Naive B cell (primary cell): Measurements from ENCODE around the gene MEOX1. TPM values are rescaled to one million over a fixed set of nuclear protein-coding genes. Genes with fewer than 3 reads are reported as not detected.

Source experiments
- ATAC-seq, 2 donors: fragments of 150-1000 bp; cut with Tn5 transposase; 2 replicates each; pipeline ENCODE4 v1.10.0; 2021; ENCODE audit warnings: low read depth in 2 of 2, mild to moderate bottlenecking in 2 of 2, moderate library complexity in 2 of 2
- DNase-seq: peaks from one replicate; pipeline ENCODE4 v3.0.0; 2022
- H3K27ac Mint-ChIP-seq, 6 donors: one replicate each; pipeline ENCODE4 v1.8.0; 2020 to 2022; ENCODE audit warnings: mild to moderate bottlenecking in 6 of 6, mixed read lengths in 6 of 6, moderate library complexity in 5 of 6, inconsistent platforms in 2 of 6
- H3K27me3 Mint-ChIP-seq, 3 donors: one replicate each; pipeline ENCODE4 v1.8.0; 2021 to 2022; ENCODE audit warnings: mixed read lengths in 3 of 3, mild to moderate bottlenecking in 1 of 3
- H3K36me3 Mint-ChIP-seq, 2 donors: one replicate each; pipeline ENCODE4 v1.8.0; 2020 to 2022; ENCODE audit warnings: mixed read lengths in 2 of 2, inconsistent platforms in 1 of 2, mild to moderate bottlenecking in 1 of 2
- H3K4me1 Mint-ChIP-seq, 3 donors: one replicate each; pipeline ENCODE4 v1.8.0; 2020 to 2022; ENCODE audit warnings: mixed read lengths in 3 of 3, inconsistent platforms in 1 of 3, mild to moderate bottlenecking in 1 of 3, moderate library complexity in 1 of 3
- H3K4me3 Mint-ChIP-seq, 8 donors: one replicate each; pipeline ENCODE4 v1.8.0; 2020 to 2022; ENCODE audit warnings: mild to moderate bottlenecking in 8 of 8, mixed read lengths in 8 of 8, moderate library complexity in 8 of 8, inconsistent platforms in 2 of 8
- H3K9me3 Mint-ChIP-seq, 7 donors: one replicate each; pipeline ENCODE4 v1.8.0; 2020 to 2022; ENCODE audit warnings: mixed read lengths in 7 of 7, mild to moderate bottlenecking in 5 of 7, inconsistent platforms in 2 of 7, moderate library complexity in 1 of 7
- polyA plus RNA-seq, 6 donors: library from polyadenylated mRNA; unstranded; fragments of 300-500 nt; fragmentation: Illumina TruSeq; gene quantifications; one replicate each; pipeline ENCODE4 v1.2.3, GENCODE V29; 2021; ENCODE audit warnings: low read depth in 6 of 6

Gene MEOX1
- polyA plus RNA-seq, 6 donors from 2014 or later = 0.12 TPM; not detected in 5

GRCh38 chr17:43662413-43663141 is 855 bp upstream of the MEOX1 start:
- ATAC-seq = no peak
- peaks cover 25 to 69% (median 28%) of the 10 kb centered on the region in 3 donors for H3K27me3 Mint-ChIP-seq
- no peak overlapping the region for H3K27ac Mint-ChIP-seq
- DNase-seq = no peak
- H3K4me3 Mint-ChIP-seq = peak overlapping the region in 1 of 8 donors; percentile 70
- H3K9me3 Mint-ChIP-seq = no peaks in the 10 kb centered on the region
- H3K36me3 Mint-ChIP-seq = no peaks in the 10 kb centered on the region
- no peaks in the 10 kb centered on the region for H3K4me1 Mint-ChIP-seq

DNA sequence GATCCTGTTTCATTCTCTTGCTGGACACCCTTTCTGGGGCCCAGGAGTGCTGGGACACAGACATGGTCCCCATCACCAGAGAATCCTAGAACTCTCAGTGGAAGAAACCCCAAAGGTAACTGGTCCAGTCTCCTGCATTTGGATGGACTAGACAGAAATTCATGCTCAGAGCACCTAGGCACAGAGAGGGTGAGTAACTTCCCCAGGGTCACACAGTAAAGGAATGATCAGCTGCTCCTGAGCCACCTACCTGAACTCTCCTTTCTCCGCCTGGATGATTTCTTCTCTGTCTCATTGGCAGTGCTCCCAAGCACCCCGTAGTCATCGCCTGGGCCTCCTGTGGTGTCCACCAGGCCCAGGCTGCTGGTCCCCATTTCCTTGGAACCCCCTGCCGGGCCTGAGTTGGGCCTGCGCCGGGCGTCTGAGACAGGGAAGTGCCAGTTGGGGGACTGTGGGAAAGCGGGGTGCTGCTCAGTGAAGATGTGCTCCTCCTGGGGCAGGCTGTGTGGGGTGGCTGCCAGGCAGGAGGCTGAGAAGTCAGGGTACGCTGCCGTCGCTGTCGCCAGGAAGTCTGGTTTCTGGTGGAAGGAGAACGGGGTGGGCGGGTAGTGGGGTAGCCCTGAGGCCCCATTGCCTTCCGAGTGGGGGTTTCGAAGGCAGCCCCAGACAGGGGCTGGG is 767 bp downstream of the MEOX1 start:
- no peak overlapping the region for H3K27ac Mint-ChIP-seq
- no peaks in the 10 kb centered on the region for H3K9me3 Mint-ChIP-seq
- peak overlapping the region in 1 of 8 donors; percentile 29 for H3K4me3 Mint-ChIP-seq
- peaks cover 0 to 6% (median 0%) of the 10 kb centered on the region in 3 donors for H3K4me1 Mint-ChIP-seq
- no peak for DNase-seq
- H3K27me3 Mint-ChIP-seq = peaks cover 19 to 67% (median 33%) of the 10 kb centered on the region in 3 donors
- no peak for ATAC-seq
- no peaks in the 10 kb centered on the region for H3K36me3 Mint-ChIP-seq

- Mint-ChIP-seq H3K27ac (no peak overlapping the region), H3K27me3 (peaks cover 19 to 62% (median 33%) of the 10 kb centered on the region in 3 donors), H3K9me3 (no peaks in the 10 kb centered on the region), H3K4me1 (peaks cover 0 to 6% (median 0%) of the 10 kb centered on the region in 3 donors), H3K36me3 (no peaks in the 10 kb centered on the region), H3K4me3 (no peak overlapping the region)
- ATAC-seq (no peak), DNase-seq (no peak)
Observed at GRCh38 chr17:43659823-43660617, 1.7 kb downstream of the MEOX1 start.

DNA sequence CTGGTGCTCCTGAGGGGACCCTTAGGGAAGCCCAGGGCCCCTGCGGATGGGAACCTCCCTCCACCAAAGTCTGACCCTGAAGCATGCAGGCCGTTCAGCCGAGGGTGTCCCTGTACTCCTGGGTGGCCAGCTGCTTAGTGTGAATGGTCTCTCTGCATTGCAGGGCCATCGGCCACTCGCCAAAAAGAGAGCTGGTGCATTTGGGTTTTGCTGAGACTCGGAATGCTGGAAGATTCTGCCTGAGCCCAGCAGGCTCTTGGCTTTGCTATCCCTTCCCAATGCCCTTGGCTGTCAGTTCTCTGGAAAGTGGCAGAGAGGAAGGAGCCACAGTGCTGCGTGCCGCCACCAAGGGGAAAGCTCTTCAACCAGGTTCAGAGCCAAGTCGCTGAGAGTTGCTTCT is 2.8 kb downstream of the MEOX1 start:
- peaks cover 16 to 58% (median 33%) of the 10 kb centered on the region in 3 donors for H3K27me3 Mint-ChIP-seq
- DNase-seq = no peak
- no peaks in the 10 kb centered on the region for H3K9me3 Mint-ChIP-seq
- H3K4me1 Mint-ChIP-seq = peaks cover 0 to 6% (median 0%) of the 10 kb centered on the region in 3 donors
- no peaks in the 10 kb centered on the region for H3K36me3 Mint-ChIP-seq
- no peak for ATAC-seq
- H3K27ac Mint-ChIP-seq = no peak overlapping the region
- H3K4me3 Mint-ChIP-seq = no peak overlapping the region

DNA sequence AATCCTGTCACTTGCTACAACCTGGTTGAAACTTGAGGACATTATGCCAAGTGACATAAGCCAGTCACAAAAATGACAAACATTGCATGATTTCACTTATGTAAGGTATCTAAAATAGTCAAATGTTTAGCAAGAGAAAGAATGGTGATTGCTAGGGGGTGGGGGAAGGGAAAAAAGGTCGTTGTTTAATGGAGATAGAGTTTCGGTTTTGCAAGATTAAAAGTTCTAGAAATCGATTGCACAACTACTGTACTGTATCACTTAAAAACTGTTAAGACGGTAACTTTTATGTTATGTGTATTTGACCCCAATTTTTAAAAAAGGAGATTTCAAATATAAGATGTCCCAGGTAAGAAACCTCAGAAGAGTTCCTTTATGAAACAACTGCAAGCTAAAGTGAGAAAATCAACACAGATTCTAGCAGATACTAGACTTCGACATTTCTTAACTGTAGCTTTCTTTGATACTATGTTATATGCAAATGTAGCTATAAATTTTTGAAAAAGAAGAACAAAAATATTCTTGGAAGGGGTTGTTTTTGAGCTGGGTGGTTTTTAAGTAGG is 5.9 kb downstream of the MEOX1 start:
- Mint-ChIP-seq H3K27me3 (peaks cover 5 to 45% (median 23%) of the 10 kb centered on the region in 3 donors), H3K27ac (peak overlapping the region in 2 of 6 donors; percentile 24 to 36), H3K4me1 (peaks cover 0 to 6% (median 0%) of the 10 kb centered on the region in 3 donors), H3K9me3 (no peaks in the 10 kb centered on the region), H3K4me3 (no peak overlapping the region), H3K36me3 (no peaks in the 10 kb centered on the region)
- DNase-seq (no peak), ATAC-seq (no peak)

GRCh38 chr17:43652124-43652480 is 9.6 kb downstream of the MEOX1 start:
- Mint-ChIP-seq H3K27me3 (peaks cover 14 to 31% (median 28%) of the 10 kb centered on the region in 3 donors), H3K36me3 (peaks cover 0 to 4% of the 10 kb centered on the region in 2 donors), H3K4me1 (peaks cover 0 to 6% (median 0%) of the 10 kb centered on the region in 3 donors), H3K4me3 (no peak overlapping the region), H3K9me3 (no peaks in the 10 kb centered on the region), H3K27ac (no peak overlapping the region)
- ATAC-seq (no peak), DNase-seq (no peak)

DNA sequence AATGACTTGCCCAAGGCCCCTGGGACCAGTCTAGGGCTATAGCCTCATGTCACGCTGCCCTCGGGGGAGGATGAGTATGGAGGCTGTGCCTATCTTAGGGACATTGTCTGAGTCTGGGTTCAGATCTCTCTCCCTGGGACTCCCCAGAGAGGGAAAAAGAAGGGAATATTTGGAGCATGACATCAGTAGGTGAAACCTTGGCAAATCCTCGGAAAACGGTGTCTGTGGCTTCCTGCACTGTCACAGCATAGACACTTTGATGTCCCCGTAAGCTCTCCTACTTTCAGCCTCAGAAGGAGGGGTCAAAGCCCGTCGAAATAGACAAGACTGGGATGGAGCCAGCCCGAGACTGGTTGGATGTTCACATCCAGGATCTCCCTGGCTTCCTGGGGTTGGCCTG is 11.3 kb downstream of the MEOX1 start:
- H3K36me3 Mint-ChIP-seq = peaks cover 0 to 4% of the 10 kb centered on the region in 2 donors
- ATAC-seq = no peak
- peaks cover 14 to 43% (median 29%) of the 10 kb centered on the region in 3 donors for H3K27me3 Mint-ChIP-seq
- no peaks in the 10 kb centered on the region for H3K9me3 Mint-ChIP-seq
- H3K27ac Mint-ChIP-seq = peak overlapping the region in 1 of 6 donors; percentile 52
- no peaks in the 10 kb centered on the region for H3K4me1 Mint-ChIP-seq
- DNase-seq = no peak
- H3K4me3 Mint-ChIP-seq = no peak overlapping the region

- Mint-ChIP-seq H3K27ac (no peak overlapping the region), H3K4me3 (no peak overlapping the region), H3K36me3 (peaks cover 0 to 4% of the 10 kb centered on the region in 2 donors), H3K4me1 (no peaks in the 10 kb centered on the region), H3K9me3 (no peaks in the 10 kb centered on the region), H3K27me3 (peaks cover 24 to 57% (median 38%) of the 10 kb centered on the region in 3 donors)
- DNase-seq (no peak), ATAC-seq (no peak)
Observed at GRCh38 chr17:43648916-43649315, 12.8 kb downstream of the MEOX1 start.

DNA sequence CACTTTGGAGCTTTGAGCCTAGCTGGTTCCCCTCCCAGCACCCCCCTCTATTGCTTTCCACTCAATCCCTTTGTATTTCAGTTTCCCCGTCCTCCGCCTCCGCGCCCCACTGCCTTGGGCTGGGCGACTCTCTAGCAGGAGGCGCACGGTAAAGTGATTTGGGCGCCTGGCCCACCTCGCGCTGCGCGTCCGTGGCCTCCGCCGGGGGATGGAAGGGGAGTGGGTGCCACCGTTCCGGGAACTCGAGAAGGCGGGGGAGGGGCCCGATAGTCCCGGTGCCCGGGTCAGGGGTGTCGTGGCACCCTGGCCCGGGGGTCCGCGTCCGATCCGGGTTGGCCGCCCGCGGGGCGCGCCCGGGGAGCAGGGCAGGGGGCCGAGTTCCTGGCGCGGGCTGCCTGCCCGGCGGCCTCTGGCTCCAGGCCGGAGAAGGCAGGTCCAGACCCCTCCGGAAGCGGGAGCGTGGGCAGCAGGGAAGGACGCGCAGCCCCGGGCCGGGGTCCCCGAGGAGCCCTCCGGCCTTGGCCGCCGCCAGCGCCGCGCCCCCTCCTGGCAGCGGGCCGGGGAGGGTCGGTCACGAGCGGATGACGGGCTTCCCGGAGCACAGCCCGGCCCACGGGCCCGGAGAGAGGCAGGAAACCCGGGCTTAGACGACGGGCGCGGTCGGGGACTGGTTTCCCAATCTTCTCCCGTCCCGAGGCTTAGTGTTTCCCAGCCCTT is 15.8 kb downstream of the MEOX1 start:
- DNase-seq (no peak), ATAC-seq (no peak)
- Mint-ChIP-seq H3K27me3 (peaks cover 28 to 58% (median 44%) of the 10 kb centered on the region in 3 donors), H3K4me3 (no peak overlapping the region), H3K9me3 (no peaks in the 10 kb centered on the region), H3K27ac (no peak overlapping the region), H3K36me3 (peaks cover 0 to 4% of the 10 kb centered on the region in 2 donors), H3K4me1 (no peaks in the 10 kb centered on the region)

DNA sequence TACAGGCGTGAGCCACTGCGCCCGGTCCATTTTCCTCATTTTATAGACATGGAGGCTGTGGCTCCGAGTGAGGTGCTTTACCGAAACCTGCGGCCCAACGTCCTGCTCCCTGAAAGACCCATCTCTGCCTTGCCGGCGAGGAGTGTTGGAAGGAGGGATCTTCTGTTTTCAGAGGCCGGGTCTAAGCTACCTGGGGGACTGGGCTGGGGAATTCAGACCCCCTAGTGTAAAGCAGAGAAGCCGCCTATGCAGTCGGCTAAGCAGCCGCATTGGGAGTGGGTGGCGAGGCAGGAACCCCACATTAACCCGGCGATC is 16.3 kb downstream of the MEOX1 start:
- no peaks in the 10 kb centered on the region for H3K9me3 Mint-ChIP-seq
- no peak overlapping the region for H3K27ac Mint-ChIP-seq
- peaks cover 27 to 58% (median 44%) of the 10 kb centered on the region in 3 donors for H3K27me3 Mint-ChIP-seq
- no peaks in the 10 kb centered on the region for H3K4me1 Mint-ChIP-seq
- ATAC-seq (no peak), DNase-seq (no peak)
- H3K36me3 Mint-ChIP-seq = peaks cover 0 to 4% of the 10 kb centered on the region in 2 donors
- H3K4me3 Mint-ChIP-seq = peak overlapping the region in 1 of 8 donors; percentile 54

GRCh38 chr17:43644081-43644480 is 17.6 kb downstream of the MEOX1 start:
- ATAC-seq (no peak), DNase-seq (no peak)
- Mint-ChIP-seq H3K27me3 (peaks cover 24 to 58% (median 44%) of the 10 kb centered on the region in 3 donors), H3K4me1 (peaks cover 0 to under 1% (median 0%) of the 10 kb centered on the region in 3 donors), H3K9me3 (no peaks in the 10 kb centered on the region), H3K27ac (peak overlapping the region in 1 of 6 donors; percentile 67), H3K36me3 (peaks cover 0 to 4% of the 10 kb centered on the region in 2 donors), H3K4me3 (peak overlapping the region in 2 of 8 donors; percentile 2 to 16)

GRCh38 chr17:43641416-43641815 is 20.3 kb downstream of the MEOX1 start:
- H3K9me3 Mint-ChIP-seq = no peaks in the 10 kb centered on the region
- H3K27me3 Mint-ChIP-seq = peaks cover 20 to 50% (median 44%) of the 10 kb centered on the region in 3 donors
- H3K36me3 Mint-ChIP-seq = no peaks in the 10 kb centered on the region
- H3K4me1 Mint-ChIP-seq = peaks cover 0 to 3% (median 0%) of the 10 kb centered on the region in 3 donors
- DNase-seq (no peak), ATAC-seq (no peak)
- H3K4me3 Mint-ChIP-seq = no peak overlapping the region
- peak overlapping the region in 1 of 6 donors; percentile 72 for H3K27ac Mint-ChIP-seq
